Activated T-cell treated with anti-CD3 and anti-CD28 coated beads for 24 hours (primary cell): Measurements from ENCODE around the gene SYCP2L.

Source experiments
- DNase-seq: peaks from one replicate; pipeline ENCODE4 v3.0.0-alpha.2; 2020; ENCODE audit warnings: low read depth

The SYCP2L gene

GRCh38 chr6:11008821-11009220 lies 122.0 kb downstream of the SYCP2L start:
- no peak for DNase-seq

- no peak for DNase-seq
Measured at GRCh38 chr6:11009353-11009752, 122.5 kb downstream of the SYCP2L start.

GRCh38 chr6:11011787-11012234 lies 125.0 kb downstream of the SYCP2L start:
- no peak for DNase-seq

GRCh38 chr6:11012295-11012754 lies 125.5 kb downstream of the SYCP2L start:
- no peak for DNase-seq

GRCh38 chr6:11012976-11013720 lies 126.3 kb downstream of the SYCP2L start:
- DNase-seq, result no peak

GRCh38 chr6:11013721-11014070 lies 126.8 kb downstream of the SYCP2L start:
- DNase-seq, result no peak

DNA sequence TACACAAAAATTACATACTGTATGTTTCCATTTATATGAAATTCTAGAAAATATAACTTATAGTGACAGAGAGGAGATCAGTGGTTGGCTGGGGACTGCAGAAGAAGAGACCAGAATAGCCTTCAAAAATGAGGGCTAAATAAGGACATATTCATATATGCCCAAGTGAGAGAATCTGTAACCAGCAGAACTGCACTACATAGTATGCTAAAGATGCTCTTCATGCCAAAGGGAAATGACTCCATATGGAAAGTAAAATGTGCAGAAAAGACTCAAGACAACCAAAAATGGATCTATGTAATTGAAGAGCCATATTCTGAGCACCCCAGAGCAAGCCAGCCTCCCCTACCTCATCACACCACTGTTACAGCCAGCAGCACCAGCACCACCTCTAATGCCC lies 128.2 kb downstream of the SYCP2L start:
- DNase-seq, result no peak

DNA sequence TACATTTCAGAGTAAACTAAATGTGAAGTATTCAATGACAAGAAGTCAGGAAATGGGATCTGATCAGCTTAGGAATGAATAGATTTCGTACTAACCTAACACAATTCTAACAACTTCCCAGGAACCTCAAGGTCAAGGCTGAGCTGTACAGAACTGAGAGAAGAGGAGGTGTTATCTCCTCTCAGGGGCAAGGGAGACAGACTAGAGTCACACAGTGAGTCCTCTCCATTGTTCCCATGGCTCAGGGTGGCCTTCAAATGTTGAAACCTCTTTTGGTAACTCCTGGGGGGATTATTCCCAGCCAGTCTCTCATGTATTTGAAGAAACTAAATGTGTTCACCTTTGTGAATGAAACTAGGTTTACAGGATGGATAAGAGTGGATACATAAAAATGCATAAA lies 129.6 kb downstream of the SYCP2L start:
- DNase-seq, result no peak

- no peak for DNase-seq
Measured at GRCh38 chr6:11017090-11017489, 130.2 kb downstream of the SYCP2L start.

DNA sequence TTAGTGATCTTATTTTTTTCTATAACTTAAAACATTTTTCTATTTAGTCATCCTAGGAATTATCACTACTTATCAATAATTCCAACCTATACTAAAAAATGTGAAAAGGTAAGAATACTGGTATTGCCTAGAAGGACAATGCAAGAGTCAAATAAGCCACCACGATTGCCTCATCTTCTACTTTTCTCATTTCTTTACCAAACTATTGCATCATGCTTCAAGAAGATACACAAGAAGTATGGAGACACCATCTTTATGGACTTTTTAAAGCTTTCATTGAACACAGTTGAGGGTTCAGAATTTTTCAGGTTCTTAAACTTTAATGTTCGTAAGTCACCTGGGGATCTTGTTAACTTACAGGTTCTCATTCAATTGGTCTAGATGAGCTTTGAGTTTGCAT lies 131.4 kb downstream of the SYCP2L start:
- DNase-seq, result no peak

GRCh38 chr6:11021003-11021402 lies 134.2 kb downstream of the SYCP2L start:
- DNase-seq, result no peak

- DNase-seq, result no peak
Measured at GRCh38 chr6:11021714-11022113, 134.9 kb downstream of the SYCP2L start.

- no peak for DNase-seq
Measured at GRCh38 chr6:11023032-11023431, 136.2 kb downstream of the SYCP2L start.
